Measurements from ENCODE around the gene FAM107A. TPM values are rescaled to one million over a fixed set of nuclear protein-coding genes. Genes with fewer than 3 reads are reported as not detected.

Gene FAM107A
- total RNA-seq, 1 donor from 2014 or later = not detected

DNA sequence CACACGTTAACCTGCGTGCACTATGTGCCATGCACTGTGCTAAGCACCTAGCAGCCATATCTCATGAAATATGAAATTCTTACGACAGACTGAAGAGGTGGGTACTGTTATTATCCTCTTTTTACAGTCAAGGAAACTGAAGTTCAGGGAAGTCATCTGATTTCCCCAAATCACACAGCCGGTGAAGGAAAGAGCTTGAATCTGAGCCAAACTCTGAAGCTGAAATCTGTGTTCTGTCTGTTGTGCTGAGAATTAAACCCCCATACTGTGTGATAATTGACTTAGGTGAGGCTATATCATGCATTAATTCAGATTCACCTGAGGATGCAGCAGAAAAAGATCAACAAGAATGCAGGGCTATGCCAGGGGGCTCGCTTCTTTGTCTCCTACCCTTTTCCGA lies 475 bp downstream of the FAM107A start:
- Mint-ChIP-seq H3K4me3 (ENCODE audit: low read depth) (no peak overlapping the region), H3K36me3 (ENCODE audit: insufficient read depth) (no peaks in the 10 kb centered on the region), H3K9me3 (ENCODE audit: low read depth) (peaks cover 2% of the 10 kb centered on the region), H3K4me1 (ENCODE audit: low read depth) (peaks cover 4% of the 10 kb centered on the region), H3K27ac (no peak overlapping the region), H3K27me3 (peaks cover 21% of the 10 kb centered on the region)
- DNase-seq (ENCODE audit: low spot score, unreplicated experiment) = no peak
- no peak for TF ChIP-seq CTCF (IDR thresholded peaks at IDR 0.05; ENCODE audit: unreplicated experiment)

- H3K9me3 Mint-ChIP-seq (ENCODE audit: low read depth) = peaks cover 4% of the 10 kb centered on the region
- no peaks in the 10 kb centered on the region for H3K36me3 Mint-ChIP-seq (ENCODE audit: insufficient read depth)
- peaks cover 20% of the 10 kb centered on the region for H3K27me3 Mint-ChIP-seq
- no peak for TF ChIP-seq CTCF (IDR thresholded peaks at IDR 0.05; ENCODE audit: unreplicated experiment)
- H3K4me1 Mint-ChIP-seq (ENCODE audit: low read depth) = no peaks in the 10 kb centered on the region
- H3K27ac Mint-ChIP-seq = no peak overlapping the region
- H3K4me3 Mint-ChIP-seq (ENCODE audit: low read depth) = no peak overlapping the region
- DNase-seq (ENCODE audit: low spot score, unreplicated experiment) = no peak
These were observed 1.1 kb downstream of the FAM107A start for GRCh38 chr3:58575971-58576652.

GRCh38 chr3:58574682-58575081 lies 2.5 kb downstream of the FAM107A start:
- H3K27ac Mint-ChIP-seq = no peak overlapping the region
- no peaks in the 10 kb centered on the region for H3K36me3 Mint-ChIP-seq (ENCODE audit: insufficient read depth)
- H3K4me3 Mint-ChIP-seq (ENCODE audit: low read depth) = no peak overlapping the region
- TF ChIP-seq CTCF (IDR thresholded peaks at IDR 0.05; ENCODE audit: unreplicated experiment) = no peak
- peaks cover 4% of the 10 kb centered on the region for H3K9me3 Mint-ChIP-seq (ENCODE audit: low read depth)
- no peaks in the 10 kb centered on the region for H3K4me1 Mint-ChIP-seq (ENCODE audit: low read depth)
- H3K27me3 Mint-ChIP-seq = peaks cover 20% of the 10 kb centered on the region
- no peak for DNase-seq (ENCODE audit: low spot score, unreplicated experiment)

DNA sequence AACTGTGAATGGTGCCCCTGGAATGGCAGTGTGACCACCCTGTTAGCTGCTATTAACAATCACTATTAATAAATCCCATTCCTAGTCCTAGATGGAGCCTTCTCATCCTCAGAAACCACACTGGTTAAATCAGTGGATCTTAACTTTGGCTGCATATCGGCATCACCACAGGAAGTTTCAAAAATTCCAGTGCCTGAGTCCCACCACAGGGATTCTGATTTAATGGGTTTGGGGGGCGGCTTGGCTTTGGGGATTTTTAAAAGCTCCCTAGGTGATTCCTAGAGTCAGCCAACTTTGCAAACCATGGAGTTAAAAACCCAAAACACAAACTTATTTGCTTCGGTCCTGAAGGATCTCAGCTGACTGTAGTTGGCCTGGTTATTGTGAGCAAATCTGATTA lies 3.1 kb downstream of the FAM107A start:
- Mint-ChIP-seq H3K36me3 (ENCODE audit: insufficient read depth) (no peaks in the 10 kb centered on the region), H3K27me3 (peaks cover 20% of the 10 kb centered on the region), H3K4me3 (ENCODE audit: low read depth) (no peak overlapping the region), H3K27ac (no peak overlapping the region), H3K4me1 (ENCODE audit: low read depth) (no peaks in the 10 kb centered on the region), H3K9me3 (ENCODE audit: low read depth) (peaks cover 4% of the 10 kb centered on the region)
- no peak for TF ChIP-seq CTCF (IDR thresholded peaks at IDR 0.05; ENCODE audit: unreplicated experiment)
- DNase-seq (ENCODE audit: low spot score, unreplicated experiment) = no peak

- Mint-ChIP-seq H3K27me3 (peaks cover 16% of the 10 kb centered on the region), H3K9me3 (ENCODE audit: low read depth) (peaks cover 4% of the 10 kb centered on the region), H3K36me3 (ENCODE audit: insufficient read depth) (no peaks in the 10 kb centered on the region), H3K27ac (no peak overlapping the region), H3K4me1 (ENCODE audit: low read depth) (no peaks in the 10 kb centered on the region), H3K4me3 (ENCODE audit: low read depth) (no peak overlapping the region)
- DNase-seq (ENCODE audit: low spot score, unreplicated experiment) = no peak
- no peak for TF ChIP-seq CTCF (IDR thresholded peaks at IDR 0.05; ENCODE audit: unreplicated experiment)
These were observed 3.6 kb downstream of the FAM107A start for GRCh38 chr3:58573640-58574039.
